ENCODE measurements around the gene PAWR.

DNA sequence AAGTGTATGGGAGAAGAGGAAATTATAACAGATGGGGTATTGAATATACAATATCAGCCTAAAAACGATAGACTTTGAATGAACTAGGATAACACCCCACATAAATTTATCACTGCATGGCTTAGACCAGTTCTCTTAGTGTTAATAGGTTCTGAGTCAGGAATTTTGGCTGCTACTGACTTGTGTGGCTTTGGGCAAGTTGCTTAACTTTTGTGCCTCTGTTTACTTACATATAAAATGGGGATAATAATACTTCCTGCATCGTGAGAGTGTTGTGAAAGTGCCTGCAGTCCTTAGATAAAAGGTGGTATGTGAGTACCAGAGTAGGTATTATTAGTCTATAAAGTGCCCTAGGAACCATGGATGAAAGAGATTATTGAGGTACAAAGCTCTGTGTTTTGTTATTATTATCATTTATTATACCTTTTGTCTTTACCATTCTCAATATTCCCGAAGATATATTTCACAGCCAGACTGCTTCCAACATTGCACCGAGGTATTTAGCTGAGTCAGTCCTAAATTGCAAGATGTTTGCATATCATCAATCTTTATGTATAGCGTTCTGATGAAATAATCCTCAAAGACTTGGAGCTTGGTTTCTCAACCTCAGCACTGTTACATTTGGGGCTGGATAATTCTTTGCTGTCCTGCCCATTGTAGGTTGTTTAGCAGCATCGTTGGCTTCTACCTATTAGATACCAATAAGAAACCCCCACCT, 2.3 kb upstream of the PAWR start:
- TF ChIP-seq EP300 (IDR thresholded peaks at IDR 0.05) (no peak), POLR2A (IDR thresholded peaks at IDR 0.05) (no peak)
